ENCODE data around the gene PLAC1.

- TF ChIP-seq CTCF (IDR thresholded peaks at IDR 0.05 in 2 of 3, conservative IDR thresholded peaks at IDR 0.05 in 1 of 3; ENCODE audit: borderline replicate concordance in 1 of 3, insufficient read depth in 1 of 3, low read depth in 2 of 3, low read length in 2 of 3) (no peak), POLR2A (IDR thresholded peaks at IDR 0.05; ENCODE audit: borderline replicate concordance, extremely low read depth, insufficient read depth, insufficient read length) (no peak), REST (IDR thresholded peaks at IDR 0.05; ENCODE audit: low read depth) (no peak), POLR2AphosphoS5 (IDR thresholded peaks at IDR 0.05; ENCODE audit: low read depth, low read length) (no peak), SIN3A (IDR thresholded peaks at IDR 0.05; ENCODE audit: low read depth) (no peak), YY1 (IDR thresholded peaks at IDR 0.05; ENCODE audit: extremely low read depth, insufficient replicate concordance, low read depth, low read length) (no peak), JUND (IDR thresholded peaks at IDR 0.05) (no peak), RAD21 (IDR thresholded peaks at IDR 0.05; ENCODE audit: low read depth) (no peak), TCF7L2 (IDR thresholded peaks at IDR 0.05; ENCODE audit: borderline replicate concordance, extremely low read depth, insufficient read depth, insufficient read length) (no peak), CEBPB (IDR thresholded peaks at IDR 0.05; ENCODE audit: low read depth) (no peak), EZH2 (IDR thresholded peaks at IDR 0.05) (no peak)
These were observed 109.7 kb downstream of the PLAC1 start for GRCh38 chrX:134548257-134549201.
